ENCODE measurements around the gene MCTP1.

The MCTP1 gene

GRCh38 chr5:94749042-94749441 lies 535.9 kb downstream of the MCTP1 start:
- no peak for TF ChIP-seq CTCF (IDR thresholded peaks at IDR 0.05; ENCODE audit: low read depth, low read length)

DNA sequence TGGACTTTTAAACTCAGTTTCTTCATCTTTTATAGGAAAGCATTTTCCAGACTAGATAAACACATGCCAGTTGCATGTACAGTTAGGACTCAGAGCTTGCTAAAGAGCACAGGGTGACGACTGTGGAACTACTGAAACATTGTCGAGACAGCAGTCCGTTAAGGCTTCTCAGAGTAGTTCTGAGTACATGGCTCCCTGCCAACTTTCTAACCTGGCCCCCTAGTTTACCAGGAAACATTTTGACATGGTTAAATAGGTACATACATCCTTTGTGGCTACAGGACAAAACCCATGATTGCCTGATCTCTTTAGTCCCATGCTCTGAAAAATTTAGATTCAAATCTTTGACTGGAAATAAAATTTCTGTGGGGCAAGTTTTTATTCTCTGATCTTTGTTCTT lies 536.7 kb downstream of the MCTP1 start:
- no peak for DNase-seq (ENCODE audit: extremely low read depth, low read depth)
- TF ChIP-seq CTCF (IDR thresholded peaks at IDR 0.05; ENCODE audit: low read depth, low read length): no peak

More at GRCh38 chr5:94749042-94749441, 535.9 kb downstream of the MCTP1 start:
- DNase-seq (ENCODE audit: extremely low read depth, low read depth): no peak

- no peak for TF ChIP-seq CTCF (IDR thresholded peaks at IDR 0.05; ENCODE audit: low read depth, low read length)
- DNase-seq (ENCODE audit: extremely low read depth, low read depth): no peak
These were observed 537.5 kb downstream of the MCTP1 start for GRCh38 chr5:94747371-94747770.

DNA sequence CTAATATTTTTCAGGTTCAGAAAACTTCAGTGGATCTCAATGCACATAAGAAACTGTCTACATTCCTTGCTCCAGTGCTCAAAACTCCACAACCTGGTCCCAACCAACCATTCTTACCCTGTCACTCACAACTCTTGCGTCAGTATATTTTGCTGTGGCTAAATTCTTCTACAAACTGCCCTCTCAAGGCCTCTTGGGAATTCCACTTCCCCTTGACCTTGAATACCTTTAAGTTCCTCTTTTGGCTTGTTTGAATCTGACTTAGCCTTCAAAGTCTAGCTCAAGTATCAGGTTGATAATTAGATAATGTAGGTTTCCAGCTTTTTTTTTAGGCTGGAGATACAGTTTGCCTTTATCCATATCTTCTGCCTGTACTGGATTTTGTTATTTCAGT lies 538.2 kb downstream of the MCTP1 start:
- TF ChIP-seq CTCF (IDR thresholded peaks at IDR 0.05; ENCODE audit: low read depth, low read length): no peak
- DNase-seq (ENCODE audit: extremely low read depth, low read depth): no peak

- TF ChIP-seq CTCF (IDR thresholded peaks at IDR 0.05; ENCODE audit: low read depth, low read length): no peak
- DNase-seq (ENCODE audit: extremely low read depth, low read depth): no peak
These were observed 538.8 kb downstream of the MCTP1 start for GRCh38 chr5:94745786-94746730.

GRCh38 chr5:94744906-94745305 lies 540.0 kb downstream of the MCTP1 start:
- no peak for TF ChIP-seq CTCF (IDR thresholded peaks at IDR 0.05; ENCODE audit: low read depth, low read length)
- no peak for DNase-seq (ENCODE audit: extremely low read depth, low read depth)

- TF ChIP-seq CTCF (IDR thresholded peaks at IDR 0.05; ENCODE audit: low read depth, low read length): no peak
- DNase-seq (ENCODE audit: extremely low read depth, low read depth): no peak
These were observed 542.0 kb downstream of the MCTP1 start for GRCh38 chr5:94742852-94743251.
